HG03521 (cell line): ENCODE results near the gene SHF.
A peak's percentile ranks its signal among the peaks of the same experiment; 100 is the strongest.

Experiments
- ATAC-seq: cut with Tn5 transposase; IDR thresholded peaks from one replicate; pipeline ENCODE4 v1.9.1; 2021; ENCODE audit warnings: mild to moderate bottlenecking, moderate library complexity; ENCODE audit not compliant: unreplicated experiment

Gene SHF

DNA sequence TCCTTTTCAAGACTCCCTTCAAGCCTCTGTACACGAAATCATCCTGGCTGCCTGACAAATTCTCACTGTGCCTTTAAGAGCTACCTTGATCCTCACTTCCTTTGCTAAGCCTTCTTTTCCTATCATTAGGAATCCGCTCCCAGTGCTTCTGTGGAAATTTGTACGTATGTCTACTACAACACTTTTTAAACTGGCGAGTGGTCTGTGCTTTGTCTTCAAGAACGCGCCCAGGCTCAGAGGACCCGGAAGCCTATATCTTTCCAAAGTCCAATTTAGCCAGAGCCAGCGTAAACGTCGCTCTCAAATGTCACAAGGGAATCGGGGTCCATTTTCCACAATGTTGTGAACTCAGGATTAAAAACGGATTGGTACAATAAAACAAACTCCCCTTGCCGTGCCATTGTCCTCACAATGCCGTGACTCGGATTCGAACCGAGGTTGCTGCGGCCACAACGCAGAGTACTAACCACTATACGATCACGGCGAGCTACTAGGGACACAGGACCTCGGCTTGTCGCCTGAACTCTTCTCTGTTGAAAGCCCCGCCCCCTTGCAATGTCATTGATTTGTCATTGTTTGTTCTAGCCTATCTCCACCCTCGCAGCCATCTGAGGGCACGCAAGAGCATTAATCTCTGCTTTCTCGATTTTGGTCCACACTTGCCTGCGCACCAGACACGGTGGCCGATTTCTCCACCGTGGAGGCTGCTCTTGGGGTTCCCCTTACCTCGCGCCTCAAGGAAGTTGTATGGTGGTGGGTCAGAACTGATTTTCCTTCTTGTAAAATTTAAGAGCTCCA, 12.4 kb upstream of the SHF start:
- peak; percentile 35 for ATAC-seq

DNA sequence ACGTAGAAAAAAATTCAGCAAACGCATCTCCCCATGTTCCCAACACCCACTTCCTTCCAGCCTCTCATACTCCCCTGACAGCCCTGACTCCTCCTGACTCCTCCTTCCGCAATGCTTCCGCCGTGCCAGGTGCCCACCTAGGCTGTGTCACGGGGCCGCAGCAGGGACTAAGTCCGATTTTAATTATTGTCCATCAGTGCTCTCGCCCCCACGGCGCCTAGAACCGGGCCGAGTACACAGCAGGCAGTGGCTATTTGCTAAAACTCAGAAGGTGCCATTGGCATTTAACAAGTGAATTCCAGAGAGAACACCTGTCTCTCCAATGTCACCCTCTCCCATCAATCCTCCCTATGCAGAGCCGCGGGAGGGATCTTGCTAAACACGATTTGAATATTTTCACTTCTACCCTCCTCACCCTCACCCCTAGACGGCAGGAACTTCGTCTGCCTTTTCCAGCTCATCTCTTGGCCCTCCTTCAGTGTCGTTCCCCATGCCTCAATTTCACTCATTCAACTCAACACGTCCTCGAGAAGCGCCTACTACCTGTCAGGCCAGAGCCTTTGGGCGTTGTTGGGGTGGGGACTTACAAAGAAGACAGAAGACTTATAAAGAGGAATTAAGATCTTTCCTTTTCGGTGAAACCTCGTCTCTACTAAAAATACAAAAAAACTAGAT, 11.5 kb upstream of the SHF start:
- peak; percentile 8 for ATAC-seq

DNA sequence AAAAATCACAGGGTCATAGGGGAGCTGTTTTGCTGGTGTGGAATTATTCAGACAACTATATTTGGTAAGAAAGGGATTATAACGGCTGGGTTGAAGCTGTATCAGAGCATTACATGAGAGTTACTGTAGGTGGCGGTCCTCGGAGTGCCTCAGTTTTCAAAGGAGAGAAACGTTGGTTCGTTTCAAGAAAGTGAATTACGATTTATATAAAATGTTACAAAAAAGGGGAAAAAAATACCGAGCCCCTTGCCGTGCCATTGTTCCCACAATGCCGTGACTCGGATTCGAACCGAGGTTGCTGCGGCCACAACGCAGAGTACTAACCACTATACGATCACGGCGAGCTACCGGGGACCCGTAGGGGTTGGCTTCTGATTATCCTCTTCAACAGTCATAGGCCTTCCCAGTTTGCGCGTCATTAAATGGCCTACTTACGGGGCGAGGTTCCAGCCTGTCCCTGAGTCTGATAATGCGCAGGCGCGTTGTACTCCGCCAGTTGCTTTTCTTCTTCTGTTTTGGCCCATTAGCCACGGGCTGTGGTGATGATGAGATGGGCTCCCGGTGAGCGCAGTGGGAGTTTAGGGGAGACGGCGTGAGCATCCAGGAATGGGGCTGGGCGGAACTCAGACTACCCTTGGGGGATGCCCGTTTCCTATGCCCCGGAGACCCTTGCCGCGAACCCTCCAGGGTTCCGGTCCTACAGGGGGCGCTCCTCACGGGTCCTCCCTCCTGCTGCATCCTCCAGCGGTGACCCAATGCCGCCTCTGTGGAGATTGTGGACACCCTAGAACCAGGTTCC, 10.8 kb upstream of the SHF start:
- peak; percentile 63 for ATAC-seq

DNA sequence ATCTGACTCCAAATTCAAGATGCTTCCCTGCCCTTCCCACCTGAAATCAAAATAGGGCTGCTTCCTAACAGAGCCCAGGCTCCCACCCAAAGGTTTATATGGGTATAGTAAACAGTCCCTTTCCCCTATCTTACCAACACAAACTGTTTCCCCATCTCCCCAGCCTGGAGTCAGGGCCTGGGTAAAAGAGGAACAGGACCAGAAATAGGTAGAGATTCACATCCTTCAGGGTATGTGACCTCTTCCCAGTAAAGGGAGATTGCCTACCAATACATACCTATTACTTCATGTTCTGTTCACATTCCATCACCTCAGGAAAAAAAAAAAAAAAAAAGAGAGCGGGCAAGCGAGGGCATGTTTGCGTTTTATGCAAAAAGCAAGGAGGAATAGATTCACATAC, 9.7 kb upstream of the SHF start:
- ATAC-seq = no peak

- ATAC-seq = no peak
These were observed 230 bp downstream of the SHF start for GRCh38 chr15:45187578-45187893.

DNA sequence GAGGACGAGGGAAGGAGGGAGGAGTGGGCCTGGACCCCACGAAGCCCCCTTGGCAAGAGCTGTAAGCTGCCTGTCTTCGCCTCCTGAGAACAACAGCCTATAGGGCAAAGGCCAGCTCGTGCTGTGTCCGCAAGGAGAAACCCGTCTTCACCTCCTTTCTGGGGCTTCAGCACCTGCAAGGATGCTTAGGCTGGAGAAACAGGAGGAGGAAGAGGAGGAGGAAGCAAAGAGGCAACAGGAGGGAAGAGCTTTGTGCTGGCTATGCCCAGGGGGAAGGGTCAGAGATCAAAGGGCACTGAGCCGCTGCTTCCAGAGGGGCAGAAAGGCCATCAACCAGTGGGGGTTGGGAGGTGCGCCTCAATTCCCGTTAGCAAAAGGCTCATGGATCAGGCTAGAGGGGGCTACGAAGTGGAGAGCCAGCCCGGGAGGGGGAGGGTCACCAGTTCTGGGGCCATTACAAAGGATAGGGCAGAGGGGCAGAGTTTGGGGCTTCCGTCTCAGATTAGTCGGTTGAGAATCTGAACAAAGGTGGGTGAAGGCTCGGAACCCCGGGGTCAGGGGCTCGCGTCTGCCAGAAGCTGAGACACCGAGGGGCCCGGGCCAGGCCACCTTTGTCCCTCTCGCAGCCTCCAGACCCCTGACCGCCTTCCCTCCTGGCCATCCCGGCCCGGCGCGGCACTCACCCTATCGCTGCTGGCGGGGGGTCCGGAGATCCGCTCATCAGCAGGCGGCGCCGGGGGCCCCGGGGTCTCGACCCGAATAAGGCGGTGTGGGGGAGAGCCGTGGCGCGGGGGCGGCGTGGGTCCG, 792 bp downstream of the SHF start:
- no peak for ATAC-seq

- no peak for ATAC-seq
These were observed 1.6 kb downstream of the SHF start for GRCh38 chr15:45185903-45186770.

GRCh38 chr15:45185069-45185779, 2.5 kb downstream of the SHF start:
- no peak for ATAC-seq

GRCh38 chr15:45184562-45185041, 3.2 kb downstream of the SHF start:
- ATAC-seq = no peak

DNA sequence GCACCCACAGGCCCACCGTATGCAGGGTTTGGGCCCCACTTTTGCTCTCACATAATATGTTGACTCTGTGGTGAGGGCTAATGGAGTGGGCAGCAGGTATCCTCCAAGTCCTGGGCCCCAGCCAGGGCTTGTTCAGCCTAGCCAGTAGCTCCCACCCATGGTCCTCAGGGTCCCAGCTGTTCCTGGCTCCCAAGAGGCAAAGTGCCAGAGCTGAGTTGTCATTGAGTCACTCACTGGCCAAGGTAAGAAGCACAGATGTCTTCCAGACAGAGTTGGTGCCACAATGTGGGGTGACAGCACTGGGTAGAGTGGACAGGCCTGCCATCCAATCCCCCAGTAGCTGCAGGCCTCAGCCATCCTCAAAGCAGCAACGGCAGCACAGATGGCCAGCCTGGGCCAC, 4.3 kb downstream of the SHF start:
- ATAC-seq = no peak

- no peak for ATAC-seq
These were observed 4.8 kb downstream of the SHF start for GRCh38 chr15:45182996-45183395.

DNA sequence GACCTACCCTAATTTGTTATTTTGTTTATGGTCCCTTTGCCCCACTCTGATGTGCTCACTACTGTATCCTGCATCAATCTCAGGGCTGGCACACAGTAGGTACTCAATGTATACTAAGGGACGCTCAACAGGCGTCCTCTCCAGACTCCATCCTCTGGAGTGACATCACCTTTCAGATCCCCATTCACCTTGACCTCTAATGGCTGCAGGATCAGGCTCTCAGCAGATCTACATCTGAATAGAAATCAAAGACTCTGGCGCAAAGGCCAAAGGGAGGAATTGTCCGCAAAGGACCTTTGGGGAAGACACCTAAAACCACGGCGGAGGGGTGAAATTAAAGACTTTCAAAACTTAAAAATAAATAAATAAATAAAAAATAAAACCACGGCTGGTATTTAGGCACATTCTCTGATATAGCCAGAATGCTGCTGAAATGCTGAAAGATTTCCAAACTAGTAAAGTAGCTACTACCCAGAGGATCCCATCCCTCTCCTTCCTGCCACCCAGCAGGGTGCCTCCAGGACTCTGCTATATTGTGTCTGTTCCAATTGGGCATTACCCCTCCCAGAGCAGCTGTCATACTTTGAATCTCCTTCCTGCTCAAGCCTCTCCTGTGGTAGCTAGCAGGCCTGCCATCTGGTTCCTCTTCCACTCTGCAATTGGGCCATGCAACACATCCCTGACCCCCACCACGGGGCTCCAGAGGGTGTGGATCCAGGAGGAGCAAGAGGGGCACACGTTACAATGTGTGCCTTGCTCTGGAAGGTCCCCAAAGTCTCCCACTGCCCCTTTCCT, 6.1 kb downstream of the SHF start:
- no peak for ATAC-seq

GRCh38 chr15:45180648-45181436, 6.9 kb downstream of the SHF start:
- ATAC-seq = no peak

GRCh38 chr15:45180201-45180600, 7.6 kb downstream of the SHF start:
- no peak for ATAC-seq

- no peak for ATAC-seq
These were observed 8.4 kb downstream of the SHF start for GRCh38 chr15:45179221-45179985.

DNA sequence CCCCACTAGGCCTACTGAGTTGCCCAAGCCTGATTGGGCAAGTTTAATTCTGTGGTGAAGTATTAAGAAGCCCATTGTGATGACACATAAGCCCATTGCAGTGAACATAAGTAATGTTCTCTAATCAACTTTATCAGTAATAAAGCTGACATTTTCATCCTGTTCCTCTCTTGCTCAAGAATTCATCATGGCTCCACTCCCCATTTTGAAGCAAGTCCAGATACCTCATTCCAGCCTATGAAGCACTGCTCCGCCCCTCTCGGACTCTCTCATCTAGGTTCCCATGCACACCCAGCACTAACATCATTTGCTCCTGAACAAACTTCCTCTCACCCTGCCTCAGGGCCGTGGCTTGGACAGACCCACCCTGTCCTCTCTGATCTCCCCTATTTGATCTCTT, 10.5 kb downstream of the SHF start:
- no peak for ATAC-seq

DNA sequence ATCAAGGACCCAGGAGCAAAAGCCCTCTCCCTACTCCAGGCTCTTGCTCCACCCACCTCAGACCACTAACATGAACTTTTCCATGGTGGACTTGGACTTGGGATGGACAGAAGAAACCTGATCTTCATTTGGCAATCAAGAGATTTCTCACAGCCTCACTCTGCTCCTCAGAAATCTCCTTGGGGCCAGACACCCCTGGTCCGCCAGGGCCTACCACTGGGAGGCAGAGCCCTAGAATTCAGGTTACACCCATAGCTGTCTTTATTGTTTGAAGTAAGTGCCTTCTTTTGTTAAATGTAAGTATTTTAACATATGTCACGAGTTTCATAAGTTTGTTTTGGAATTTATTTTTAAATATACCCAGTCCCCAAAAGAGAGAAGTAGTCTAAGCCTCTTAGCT, 13.2 kb downstream of the SHF start:
- ATAC-seq = no peak
